ENCODE data around the gene DNAJB8.

The DNAJB8 gene

DNA sequence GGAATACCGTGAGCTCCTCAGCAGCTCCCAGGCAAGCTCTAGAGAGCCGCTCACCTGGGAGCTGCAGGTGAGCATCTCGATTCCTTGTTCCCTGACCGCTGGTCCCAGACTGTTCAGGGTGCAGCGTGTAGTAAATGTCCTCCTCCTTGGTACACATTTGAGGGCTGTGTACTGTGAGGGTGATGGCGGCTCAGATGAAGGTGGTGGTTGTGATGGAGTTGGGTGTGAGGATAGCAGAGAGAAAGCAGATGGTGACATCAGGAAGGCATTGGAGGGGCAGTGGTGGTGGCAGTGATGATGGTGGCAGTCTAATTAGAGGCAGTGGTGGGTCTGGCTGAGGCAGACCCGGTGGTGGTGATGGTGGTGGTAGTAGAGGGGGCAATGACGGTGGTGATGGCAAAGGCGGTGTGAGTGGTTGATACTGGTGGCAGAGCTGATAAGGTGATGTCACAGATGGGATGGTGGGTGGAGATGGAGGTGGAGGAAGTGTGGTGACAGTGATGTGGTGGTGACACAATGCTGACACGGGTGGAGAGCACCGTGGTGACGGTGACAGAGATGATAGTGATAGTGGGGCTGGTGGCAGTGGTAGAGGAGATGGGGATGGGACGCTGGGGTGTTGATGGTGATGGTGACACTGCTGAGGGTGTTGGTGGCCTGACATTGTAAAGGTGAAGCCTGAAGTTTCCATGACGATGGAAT lies at the start of gene DNAJB8:
Gene DNAJB8, minus strand, starts transcription at position 51 of the 702 bp plus-strand sequence. CDS start 3,645 bp downstream, outside the sequence.
- no peak for DNase-seq

DNA sequence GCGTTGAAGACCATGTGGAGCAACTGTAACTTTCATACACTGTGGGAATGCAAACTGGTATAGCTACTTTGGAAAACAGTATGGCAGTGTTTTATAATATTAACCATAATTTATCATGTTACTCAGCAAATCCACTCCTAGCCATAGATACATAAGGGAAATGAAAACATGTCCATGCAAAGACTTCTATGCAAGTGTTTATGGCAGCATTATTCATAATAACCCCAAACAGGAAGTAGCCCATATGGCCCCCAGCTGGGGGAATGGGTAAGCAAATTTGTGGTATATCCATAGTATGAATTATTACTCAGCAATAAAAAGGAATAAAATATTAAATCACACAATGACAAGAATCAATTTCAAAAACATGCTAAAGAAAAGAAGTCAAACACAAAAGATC lies 49.3 kb upstream of the DNAJB8 start:
- DNase-seq, result no peak

DNA sequence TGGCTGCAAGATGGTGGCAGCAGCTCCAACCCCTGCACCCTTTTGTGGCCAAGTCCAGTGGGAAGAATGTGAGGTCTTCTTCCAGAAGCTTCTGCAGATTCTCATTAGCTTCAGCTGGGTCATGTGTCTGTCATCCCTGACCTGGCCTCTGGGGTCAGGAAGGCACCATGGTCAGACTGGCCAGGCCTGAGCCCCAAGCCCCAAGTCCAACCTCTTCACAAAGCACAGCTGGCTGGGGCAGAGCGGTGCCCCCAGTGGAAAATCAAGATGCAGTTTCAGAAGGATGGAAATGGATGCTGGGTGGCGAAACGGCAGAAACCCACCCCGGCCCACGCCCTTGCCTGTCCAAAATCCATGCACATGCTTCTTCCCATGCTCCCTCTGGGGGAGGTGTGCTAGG lies 42.2 kb upstream of the DNAJB8 start:
- no peak for DNase-seq

DNA sequence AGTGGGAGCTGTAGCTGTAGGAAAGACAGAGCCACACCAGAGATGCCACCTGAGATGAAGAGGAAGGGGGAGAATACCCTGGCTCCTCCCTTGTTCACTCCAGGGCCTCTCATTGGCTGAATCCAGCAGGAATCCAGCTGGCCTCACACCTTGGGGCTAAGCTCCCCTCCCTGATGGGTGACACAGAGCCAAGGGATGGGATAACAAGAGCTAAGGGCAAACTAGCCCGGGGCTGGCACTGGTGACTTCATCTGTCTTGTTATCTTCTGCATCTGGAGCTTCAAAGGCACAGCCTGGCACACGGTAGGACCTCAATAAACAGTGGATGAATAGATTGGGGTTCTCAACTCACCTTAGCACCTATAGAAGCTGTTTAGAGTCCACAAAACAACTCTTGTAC lies 40.1 kb upstream of the DNAJB8 start:
- no peak for DNase-seq

DNA sequence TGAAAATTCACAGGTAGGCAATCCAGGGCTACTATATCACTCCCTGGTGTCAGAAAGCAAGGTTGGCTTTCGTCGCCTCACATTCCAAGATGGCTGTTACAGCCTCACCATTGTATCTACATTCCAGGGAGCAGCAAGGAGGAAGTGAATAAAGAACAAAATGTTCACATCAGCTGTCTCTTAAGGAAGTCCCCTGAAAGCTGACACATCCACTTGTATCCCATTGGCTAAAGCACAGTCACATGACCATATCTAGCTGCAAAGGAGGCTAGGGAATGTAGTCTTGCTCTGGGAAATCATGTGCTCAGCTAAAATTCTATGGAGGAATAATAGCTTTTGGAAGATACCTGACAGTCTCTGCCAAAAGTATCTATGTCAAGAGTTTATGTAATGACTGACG lies 39.1 kb upstream of the DNAJB8 start:
- no peak for DNase-seq

DNA sequence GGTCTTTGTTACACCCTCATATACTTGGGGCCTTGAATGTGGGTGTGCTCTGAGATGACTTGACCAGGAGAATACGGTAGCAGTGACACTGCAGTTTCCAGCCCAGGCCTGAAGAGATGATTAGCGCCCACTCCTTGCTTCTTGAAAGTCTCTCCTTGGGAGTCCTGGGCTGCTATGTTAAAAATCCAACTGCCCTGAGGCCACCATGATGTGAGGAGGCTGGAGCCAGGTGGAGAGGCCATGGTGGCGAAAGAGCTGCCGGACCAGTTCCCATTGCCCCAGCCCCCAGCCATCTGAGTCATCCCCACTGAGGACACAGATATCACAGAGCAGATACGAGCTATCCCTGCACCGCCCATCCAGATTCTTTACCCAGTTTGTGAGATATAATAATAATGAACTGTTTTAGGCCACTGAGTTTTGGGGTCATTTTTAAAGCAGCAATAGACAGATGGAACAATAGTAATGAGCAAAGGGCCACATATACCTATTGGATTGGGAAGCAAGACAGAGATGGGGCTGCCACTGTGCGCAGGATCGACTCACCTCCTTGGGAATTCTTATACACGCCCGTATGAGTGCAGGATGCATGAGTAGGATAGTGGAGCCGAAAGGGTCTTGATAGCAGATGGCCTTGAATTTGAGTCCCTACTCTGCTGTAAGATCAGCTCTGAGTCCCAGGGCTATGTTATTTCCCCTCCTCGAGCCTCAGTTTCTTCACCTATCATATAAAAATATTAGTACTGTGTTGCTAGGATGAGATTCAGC lies 38.5 kb upstream of the DNAJB8 start:
- no peak for DNase-seq

DNA sequence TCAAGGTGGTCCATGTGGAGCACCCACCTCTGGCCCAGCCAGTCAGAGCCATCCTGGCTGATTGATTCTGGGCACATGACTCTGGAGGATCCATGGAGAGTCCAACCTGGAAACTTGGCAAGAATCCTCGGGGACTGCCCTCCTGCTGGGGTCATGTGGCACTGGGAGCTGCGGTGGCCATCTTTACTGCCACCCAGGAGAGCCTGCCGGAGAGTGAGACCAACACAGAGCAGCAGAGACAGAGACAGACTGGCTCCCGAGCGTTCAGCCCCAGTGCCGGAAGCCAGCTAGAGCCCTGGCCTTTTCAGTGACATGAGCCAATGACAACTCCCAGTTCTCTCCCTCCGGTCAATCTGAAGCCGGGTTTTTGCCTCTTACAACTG lies 37.8 kb upstream of the DNAJB8 start:
- no peak for DNase-seq

DNA sequence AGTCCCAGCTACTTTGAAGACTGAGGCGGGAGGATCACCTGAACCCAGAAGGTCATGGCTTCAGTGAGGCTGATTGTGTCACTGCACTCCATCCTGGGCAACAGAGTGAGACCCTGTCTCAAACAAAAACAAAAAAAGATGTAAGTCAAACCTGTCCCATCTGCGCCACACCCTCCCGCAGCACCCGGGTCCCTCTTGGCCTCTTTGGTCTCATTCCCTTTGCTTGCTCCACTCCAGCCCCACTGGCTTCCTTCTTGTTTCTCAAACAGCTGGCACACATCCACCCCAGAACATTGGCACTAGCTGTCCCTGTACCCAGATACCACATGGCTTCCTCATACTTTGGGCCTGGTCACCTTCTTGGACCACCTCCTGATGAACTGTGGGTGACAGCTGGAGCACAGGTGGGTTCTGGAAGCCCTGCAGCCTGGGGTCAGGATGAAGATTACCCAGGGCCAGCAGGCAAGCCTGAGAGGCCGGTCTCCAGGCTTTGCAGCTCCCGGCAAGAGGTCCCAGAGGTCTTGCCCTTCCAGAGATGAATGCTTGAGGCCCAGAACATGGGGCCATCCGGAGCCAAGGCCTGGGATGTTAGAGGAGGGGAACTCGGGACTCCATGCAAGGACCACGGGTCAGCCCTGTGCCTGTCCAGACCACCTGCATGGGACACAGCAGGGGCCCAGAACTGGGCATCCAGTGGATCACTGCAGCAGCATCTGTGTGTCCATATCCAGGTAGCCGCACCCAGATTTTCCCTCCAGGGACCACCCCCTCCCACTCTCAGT lies 37.3 kb upstream of the DNAJB8 start:
- DNase-seq, result no peak

DNA sequence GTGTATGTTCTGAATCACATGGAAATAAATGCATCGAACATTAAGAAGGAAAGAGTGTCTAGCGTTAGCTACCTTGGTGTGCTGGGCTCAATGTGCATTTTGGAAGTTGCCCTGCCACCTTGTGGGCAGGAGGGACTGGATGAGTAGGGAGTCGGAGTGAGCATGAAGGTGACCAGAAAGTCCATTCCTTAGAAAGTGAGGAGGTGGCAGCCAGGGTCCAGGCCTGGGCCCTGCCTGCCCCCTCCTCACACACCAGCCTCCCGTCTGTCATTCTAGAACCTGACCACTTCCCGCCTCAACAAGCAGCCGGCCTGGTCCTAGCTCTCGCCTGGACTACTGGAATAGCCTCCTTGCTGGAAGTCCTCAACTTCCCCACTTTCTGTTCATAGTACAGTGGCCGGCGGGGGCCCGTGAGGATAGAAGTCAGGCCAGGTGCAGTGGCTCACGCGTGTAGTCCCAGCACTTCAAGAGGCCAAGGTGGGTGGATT lies 36.5 kb upstream of the DNAJB8 start:
- no peak for DNase-seq

DNA sequence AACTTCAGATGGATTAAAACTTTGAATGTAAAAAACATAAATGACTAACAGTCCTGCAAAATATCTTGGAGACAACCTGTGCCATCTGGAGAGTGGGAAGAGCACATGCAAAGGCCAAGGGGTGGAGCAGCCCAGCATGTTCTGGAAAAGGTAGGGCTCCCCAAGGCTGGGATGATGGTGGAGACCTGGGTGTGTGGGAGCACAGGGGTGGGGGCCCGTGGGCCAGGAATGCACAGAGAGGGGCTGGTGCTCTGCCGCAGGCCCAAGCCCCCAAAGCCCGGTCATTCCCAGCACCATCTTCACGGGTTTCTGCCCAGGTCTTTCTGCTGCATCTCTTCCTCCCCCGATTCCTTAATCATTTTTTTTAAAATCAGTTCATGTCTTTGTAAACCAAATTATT lies 36.0 kb upstream of the DNAJB8 start:
- DNase-seq, result no peak

DNA sequence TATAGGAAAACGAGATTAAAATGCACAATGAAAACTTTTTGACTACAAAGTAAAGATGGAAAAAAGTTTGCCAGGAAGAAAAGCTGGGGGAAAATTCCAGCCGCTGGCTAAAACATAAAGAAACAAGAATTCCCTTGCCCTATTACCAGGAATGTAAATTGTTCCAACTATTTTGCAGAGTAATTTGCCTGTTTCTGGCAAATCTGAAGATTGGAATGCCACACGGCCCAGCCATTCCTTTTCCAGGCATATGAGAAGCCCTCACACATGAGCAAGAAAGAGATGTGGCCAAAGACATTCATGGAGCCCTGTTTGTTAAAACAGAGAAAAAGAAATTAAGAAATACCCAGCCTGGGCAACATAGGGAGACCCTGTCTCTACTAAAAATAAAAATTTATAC lies 34.7 kb upstream of the DNAJB8 start:
- DNase-seq, result no peak

DNA sequence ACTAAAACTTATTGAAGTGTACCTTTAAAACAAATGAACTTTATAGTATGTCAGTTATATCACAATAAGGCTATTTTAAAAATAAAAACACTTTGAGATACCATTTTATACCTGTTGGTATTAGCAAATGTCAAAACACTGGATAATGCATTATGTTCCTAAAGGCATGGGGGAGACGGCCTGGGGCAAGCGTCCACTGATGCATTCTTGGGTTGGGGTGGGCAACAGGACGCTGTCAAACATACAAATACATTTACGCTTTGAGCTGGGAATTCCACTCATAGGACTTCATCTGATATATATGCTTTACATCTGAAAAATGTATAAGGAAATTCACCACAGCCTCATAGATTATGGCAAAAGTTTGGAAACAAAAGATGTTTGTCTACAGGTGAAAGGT lies 33.9 kb upstream of the DNAJB8 start:
- no peak for DNase-seq

DNA sequence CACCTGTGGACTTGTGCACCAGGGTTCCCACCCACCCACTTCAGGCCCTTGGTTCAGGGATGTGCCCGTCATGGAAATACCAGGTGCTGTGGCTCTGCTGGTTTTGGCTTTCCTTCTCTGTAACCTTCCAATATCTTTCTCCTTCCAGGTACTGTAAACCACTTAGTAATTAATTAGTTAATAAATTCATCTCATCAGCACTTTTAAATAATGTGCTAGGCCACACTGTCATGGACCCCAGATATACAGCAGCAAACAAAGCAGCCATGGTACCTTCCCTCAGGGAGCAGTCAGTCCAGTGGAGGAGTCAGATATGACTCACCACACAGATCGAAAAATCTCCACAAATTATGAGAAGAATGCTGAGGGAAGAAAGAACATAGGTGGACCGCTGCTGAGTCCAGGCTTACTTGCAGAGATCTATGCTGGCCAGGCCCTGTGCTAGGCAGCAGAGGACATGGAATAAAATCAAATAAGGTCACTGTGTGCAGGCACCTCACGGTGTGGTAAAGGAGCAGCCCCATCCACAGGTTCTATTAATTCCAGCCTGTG lies 33.1 kb upstream of the DNAJB8 start:
- DNase-seq, result no peak

DNA sequence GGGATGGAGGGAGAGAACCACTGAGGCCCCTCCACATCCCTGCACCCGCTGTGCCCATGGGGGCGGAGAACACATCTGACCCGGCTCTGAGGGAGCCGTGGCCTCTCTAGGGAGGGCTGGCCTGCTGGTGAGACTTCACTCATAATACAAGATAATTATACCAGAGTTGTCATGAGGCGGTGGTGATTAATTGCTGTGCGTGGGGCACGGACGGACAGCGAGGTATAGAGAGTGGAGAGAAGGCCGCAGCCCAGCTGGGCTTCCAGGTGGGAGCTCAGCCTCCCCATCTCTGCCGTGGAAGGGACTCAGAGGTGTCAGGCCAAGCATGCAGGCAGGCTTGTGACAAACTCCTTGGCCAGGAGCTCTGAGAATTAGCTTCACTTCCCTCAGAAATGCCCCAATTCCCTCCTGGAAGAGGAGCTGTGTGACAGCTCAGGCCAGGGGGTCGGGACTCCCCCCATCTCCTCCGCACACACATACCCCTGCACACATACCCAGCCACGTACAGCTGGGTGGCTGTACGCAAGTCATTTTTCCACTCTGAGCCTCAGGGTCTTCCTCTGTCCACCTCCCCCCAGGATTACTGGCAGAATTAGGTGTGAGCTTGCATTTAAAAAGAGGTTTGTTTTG lies 32.3 kb upstream of the DNAJB8 start:
- DNase-seq, result no peak

DNA sequence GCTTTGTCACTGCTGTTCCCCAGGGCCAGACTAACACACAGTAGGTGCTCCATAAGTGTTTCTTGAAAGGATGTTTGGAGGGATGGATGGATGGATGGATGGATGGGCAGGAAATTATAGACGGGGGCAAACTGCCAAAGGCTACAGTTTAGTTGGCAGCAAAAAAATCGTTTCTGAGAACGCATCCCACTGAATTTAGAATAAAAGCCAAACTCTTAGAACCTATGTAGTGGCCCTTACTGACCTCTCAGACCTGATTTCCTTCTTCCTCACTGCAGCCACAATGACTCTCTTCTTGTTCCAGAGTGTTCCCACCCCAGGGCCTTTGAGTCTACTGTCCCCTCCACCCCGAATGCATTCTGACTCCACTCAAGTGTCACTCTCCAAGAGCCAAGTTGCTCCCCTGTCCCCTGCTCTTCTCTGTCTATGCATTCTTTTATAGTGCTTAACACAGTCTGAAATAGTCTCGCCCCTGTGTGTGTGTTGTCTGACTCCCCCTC lies 31.5 kb upstream of the DNAJB8 start:
- DNase-seq, result no peak

DNA sequence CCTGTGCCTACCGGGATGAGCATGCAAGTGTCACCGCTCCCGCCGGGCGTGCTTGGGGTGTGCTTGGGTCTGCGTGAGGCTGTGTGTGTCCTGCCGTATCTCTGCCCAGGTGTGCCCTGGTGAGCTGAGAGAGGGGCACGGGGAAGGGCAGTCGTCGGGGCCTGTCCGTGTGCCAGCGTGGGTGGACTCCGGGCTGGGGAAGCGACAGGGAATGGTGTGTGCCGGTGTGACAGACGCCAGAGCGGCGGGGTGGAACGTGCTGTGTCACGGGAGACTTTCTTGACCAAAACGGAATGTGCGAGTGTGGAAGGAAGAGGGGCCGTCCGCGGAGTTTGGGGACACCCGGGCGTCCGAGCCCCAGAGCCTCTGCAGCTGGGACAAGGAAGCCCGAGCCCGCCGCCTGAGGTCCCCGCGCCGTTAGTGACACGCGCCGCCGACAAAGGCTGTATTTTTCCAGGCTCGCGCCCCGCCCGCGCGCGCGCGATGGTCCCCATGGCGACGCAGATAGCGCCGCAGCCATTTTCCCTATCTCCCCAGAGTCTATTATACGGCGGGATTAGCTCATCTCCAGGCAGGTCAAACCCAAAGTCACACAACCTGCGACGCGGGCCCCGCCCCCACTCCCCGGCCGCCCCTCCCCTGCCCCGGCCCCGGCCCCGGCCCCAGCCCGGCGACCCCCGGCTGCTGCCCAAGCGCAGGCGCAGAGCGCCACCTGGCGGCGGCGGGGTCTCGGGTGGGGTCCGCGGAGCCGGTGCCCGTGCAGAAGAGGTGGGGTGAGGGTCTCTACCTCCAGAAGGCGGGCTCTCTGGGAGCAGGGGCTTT lies 30.8 kb upstream of the DNAJB8 start:
- peak; percentile 49 for DNase-seq

DNA sequence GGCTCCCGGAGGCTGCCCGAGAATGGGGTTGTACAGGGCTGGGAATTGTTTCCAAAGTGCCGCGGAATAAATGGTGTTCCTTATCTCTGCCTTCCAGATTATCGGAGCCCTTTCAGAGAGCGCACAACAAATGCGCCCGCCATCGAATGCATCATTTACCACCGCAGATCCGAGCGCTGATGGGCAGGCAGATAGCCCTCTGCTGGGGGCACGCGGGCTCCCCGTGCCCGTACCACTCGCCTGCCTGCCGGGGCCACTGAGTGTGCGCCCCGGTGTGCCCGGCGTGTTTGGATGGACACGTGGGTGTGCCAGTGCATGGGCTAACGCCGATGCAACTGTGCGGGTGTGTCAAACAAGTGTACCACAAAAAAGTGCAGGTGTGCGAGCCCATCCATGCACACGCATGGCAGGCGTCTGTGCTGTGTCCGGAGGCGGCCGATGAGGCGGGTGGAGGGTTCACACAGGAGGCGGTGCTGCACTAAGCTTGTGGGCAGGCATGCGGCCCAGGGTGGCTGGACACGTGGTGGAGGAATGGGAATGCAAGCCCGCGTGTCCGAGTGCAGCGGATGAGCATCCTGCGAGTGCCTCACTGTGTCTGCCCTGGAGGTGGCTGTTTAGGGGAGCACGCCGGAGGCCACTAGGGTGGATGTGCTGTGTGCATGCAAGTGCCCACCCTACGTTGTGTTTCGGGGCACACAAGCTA lies 30.1 kb upstream of the DNAJB8 start:
- DNase-seq, result no peak

DNA sequence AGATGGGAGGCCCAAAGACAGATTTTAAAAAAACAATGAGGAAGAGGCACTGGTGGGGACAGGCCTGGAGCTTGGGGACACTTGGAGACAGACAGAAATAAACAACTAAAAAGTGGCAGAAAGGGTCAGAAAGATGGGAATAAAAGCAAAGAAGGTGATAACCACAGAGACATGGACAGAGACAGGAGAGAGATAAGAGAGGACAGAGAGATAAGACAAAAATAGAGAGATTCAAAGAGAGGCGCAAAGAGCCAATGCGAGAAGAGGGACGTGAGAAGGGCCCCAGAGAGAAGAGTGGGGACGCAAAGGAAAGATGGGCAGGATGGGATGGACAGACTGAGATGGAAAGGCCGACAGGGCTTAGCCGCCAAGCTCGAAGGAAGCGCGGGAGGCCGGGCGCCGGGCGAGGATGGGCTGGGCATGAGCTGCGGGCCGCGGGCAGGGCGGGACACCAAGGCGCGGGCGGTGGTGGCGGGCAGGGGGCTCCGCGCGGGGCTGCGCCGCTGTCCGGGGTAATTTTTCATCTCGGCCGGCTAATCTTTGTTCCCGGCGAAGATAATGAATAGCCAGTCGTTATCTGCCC lies 29.4 kb upstream of the DNAJB8 start:
- DNase-seq, result no peak

DNA sequence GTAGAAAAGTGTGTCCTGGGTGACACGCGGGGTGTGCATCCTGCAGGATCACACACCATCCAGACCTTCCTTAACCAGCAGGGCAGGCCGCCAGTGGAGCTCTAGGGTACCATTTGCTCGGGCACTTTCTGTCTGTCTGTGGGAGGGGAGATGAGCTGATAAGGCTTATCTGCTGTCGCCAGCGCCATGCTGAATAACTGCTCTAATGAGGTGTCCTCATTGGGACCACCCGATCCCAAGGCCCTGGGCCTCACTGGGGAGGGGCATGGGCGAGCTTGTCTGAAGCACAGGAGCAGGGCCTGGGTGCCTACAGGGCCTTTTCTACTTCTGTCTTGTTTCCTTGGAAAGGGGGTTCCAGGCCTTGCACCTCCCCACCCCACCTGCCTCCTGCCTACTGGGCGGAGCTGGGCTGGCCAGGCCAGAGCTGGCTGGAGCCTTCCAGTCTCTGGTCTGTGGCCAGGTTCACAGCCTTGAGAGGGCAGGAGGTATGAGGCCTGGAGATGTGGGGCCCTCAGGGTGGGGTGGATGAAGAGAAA lies 28.8 kb upstream of the DNAJB8 start:
- DNase-seq, result no peak

DNA sequence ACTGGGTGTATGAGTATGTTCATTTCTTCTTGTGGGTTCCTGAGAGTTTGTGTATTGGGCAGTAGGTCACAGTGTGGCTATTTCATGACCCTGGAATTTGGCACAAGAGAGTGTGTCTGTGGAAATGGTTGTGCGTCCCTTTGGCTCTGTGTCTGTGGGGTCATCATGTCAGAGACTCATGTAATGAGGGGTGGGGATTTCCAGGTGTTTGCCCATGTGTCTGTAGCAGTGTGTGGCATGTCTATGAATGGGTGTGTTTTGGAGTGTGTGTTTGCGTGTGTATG lies 27.6 kb upstream of the DNAJB8 start:
- no peak for DNase-seq

Measured in NCI-H2107 (cell line).